ENCODE data around the gene USH2A.

The USH2A gene

DNA sequence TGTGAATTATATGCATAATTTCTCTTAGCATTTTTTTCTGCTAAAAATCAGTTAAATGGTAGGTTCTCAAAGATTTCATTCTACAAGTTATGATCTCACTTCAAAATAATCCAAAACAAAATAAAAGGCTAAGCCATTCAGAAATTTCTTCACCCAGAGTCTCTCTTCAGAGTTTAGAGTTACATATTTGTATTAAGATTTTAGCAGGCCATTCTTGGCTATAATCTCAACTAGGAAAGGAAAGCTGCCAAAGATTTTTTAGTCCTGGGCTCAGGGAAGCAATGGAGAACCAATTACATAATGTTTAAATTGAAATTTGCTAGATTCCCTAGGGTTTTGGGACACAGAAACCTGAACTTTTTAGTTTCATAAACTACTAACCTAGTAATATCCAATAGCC lies 245.0 kb downstream of the USH2A start:
- H3K23ac ChIP-seq (ENCODE audit: low read depth, low read length, poor library complexity): no peak overlapping the region
- H3K27me3 ChIP-seq (ENCODE audit: control insufficient read depth in 3 of 3, insufficient read depth in 3 of 3, low read depth in 1 of 3, low read length in 3 of 3): no peaks in the 10 kb centered on the region
- no peak overlapping the region for H2BK12ac ChIP-seq (ENCODE audit: low read length)
- no peaks in the 10 kb centered on the region for H3K79me1 ChIP-seq (ENCODE audit: low read depth, low read length)
- H2BK5ac ChIP-seq (ENCODE audit: low read length): no peak overlapping the region
- no peak overlapping the region for H3K4me2 ChIP-seq (ENCODE audit: insufficient read depth, low read length, poor library complexity, severe bottlenecking)
- peaks cover 3 to 9% of the 10 kb centered on the region in 2 donors for H3K4me1 ChIP-seq (ENCODE audit: control insufficient read depth in 2 of 2, insufficient read depth in 1 of 2, low read depth in 1 of 2, low read length in 2 of 2)
- H4K8ac ChIP-seq (ENCODE audit: low read depth, low read length): no peak overlapping the region
- H3K9ac ChIP-seq (ENCODE audit: low read depth, low read length, poor library complexity): no peak overlapping the region
- no peak overlapping the region for H2AK5ac ChIP-seq (ENCODE audit: low read depth, low read length)
- no peak overlapping the region for H2BK120ac ChIP-seq (ENCODE audit: low read depth, low read length)
- DNase-seq (ENCODE audit: low spot score): no peak
- H3K18ac ChIP-seq (ENCODE audit: low read length): no peak overlapping the region
- H4K91ac ChIP-seq (ENCODE audit: low read depth, low read length, poor library complexity): no peak overlapping the region
- H3K14ac ChIP-seq (ENCODE audit: low read length): no peak overlapping the region
- H2AFZ ChIP-seq (ENCODE audit: low read length): no peak overlapping the region
- H3K9me3 ChIP-seq (replicated peaks in 1 of 2; ENCODE audit: control insufficient read depth in 2 of 2, insufficient read depth in 1 of 2, low read depth in 1 of 2, low read length in 2 of 2): no peaks in the 10 kb centered on the region
- H3K4me3 ChIP-seq (ENCODE audit: low read length in 2 of 2): no peak overlapping the region
- no peaks in the 10 kb centered on the region for H3K36me3 ChIP-seq (replicated peaks in 1 of 2; ENCODE audit: control insufficient read depth in 2 of 2, insufficient read depth in 2 of 2, low read length in 2 of 2)
- no peak overlapping the region for H3K27ac ChIP-seq (replicated peaks; ENCODE audit: low read length)
- no peak overlapping the region for H3K4ac ChIP-seq (ENCODE audit: low read length)
- H2BK15ac ChIP-seq (ENCODE audit: low read length): no peak overlapping the region

DNA sequence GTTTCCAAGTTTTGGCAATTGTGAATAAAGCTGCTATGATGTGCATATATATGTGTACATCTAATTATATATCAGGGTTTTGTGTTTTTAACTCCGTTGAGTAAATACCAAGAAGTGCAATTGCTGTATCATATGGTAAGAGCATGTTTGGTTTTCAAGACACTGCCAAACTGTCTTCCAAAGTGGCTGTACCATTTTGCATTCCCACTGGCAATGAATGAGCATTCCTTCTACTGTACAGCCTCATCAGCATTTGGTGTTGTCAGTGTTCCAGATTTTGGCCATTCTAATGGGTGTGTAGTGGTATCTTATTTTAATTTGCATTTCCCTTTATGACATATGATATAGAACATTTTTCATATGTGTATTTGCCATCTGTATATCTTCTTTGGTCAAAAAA lies 246.3 kb downstream of the USH2A start:
- Histone ChIP-seq H3K36me3 (replicated peaks in 1 of 2; ENCODE audit: control insufficient read depth in 2 of 2, insufficient read depth in 2 of 2, low read length in 2 of 2) (no peaks in the 10 kb centered on the region), H3K4me1 (ENCODE audit: control insufficient read depth in 2 of 2, insufficient read depth in 1 of 2, low read depth in 1 of 2, low read length in 2 of 2) (peaks cover 2% of the 10 kb centered on the region in 2 donors), H2BK5ac (ENCODE audit: low read length) (no peak overlapping the region), H3K18ac (ENCODE audit: low read length) (no peak overlapping the region), H4K91ac (ENCODE audit: low read depth, low read length, poor library complexity) (no peak overlapping the region), H2BK12ac (ENCODE audit: low read length) (no peak overlapping the region), H2BK15ac (ENCODE audit: low read length) (no peak overlapping the region), H3K23ac (ENCODE audit: low read depth, low read length, poor library complexity) (no peak overlapping the region), H2AFZ (ENCODE audit: low read length) (no peak overlapping the region), H4K8ac (ENCODE audit: low read depth, low read length) (no peak overlapping the region), H2BK120ac (ENCODE audit: low read depth, low read length) (no peak overlapping the region), H3K9ac (ENCODE audit: low read depth, low read length, poor library complexity) (no peak overlapping the region), H3K4ac (ENCODE audit: low read length) (no peak overlapping the region), H3K4me2 (ENCODE audit: insufficient read depth, low read length, poor library complexity, severe bottlenecking) (no peak overlapping the region), H3K27ac (replicated peaks; ENCODE audit: low read length) (no peak overlapping the region), H3K9me3 (replicated peaks in 1 of 2; ENCODE audit: control insufficient read depth in 2 of 2, insufficient read depth in 1 of 2, low read depth in 1 of 2, low read length in 2 of 2) (no peaks in the 10 kb centered on the region), H3K14ac (ENCODE audit: low read length) (no peak overlapping the region), H3K4me3 (ENCODE audit: low read length in 2 of 2) (no peak overlapping the region), H3K27me3 (ENCODE audit: control insufficient read depth in 3 of 3, insufficient read depth in 3 of 3, low read depth in 1 of 3, low read length in 3 of 3) (no peaks in the 10 kb centered on the region), H3K79me1 (ENCODE audit: low read depth, low read length) (no peaks in the 10 kb centered on the region), H2AK5ac (ENCODE audit: low read depth, low read length) (no peak overlapping the region)
- DNase-seq (ENCODE audit: low spot score): no peak
- WGBS, 2 donors (ENCODE audit: extremely low coverage in 2 of 2, insufficient read length in 2 of 2, insufficient replicate concordance in 1 of 2): no CpG with 5 or more reads among the region's 1 CpG

DNA sequence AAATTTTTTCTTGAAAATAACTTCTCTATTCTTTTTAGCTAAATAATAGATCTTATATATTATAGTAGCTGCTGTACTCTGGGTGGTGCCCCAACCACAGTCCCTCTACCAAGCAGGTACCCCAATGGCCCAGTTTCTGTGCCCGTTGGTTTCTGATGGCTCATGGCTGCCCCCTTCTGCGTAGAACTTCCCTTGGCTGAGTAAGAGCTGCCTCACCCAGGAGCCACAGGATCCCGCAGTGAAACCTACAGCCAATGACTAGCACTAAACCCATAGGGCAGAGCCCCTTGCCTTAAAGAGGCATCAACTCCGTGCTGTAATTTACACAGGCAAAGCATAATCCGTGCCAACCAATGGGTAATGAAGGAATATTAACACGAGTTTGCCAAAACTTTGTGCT lies 247.5 kb downstream of the USH2A start:
- no peak overlapping the region for H2BK15ac ChIP-seq (ENCODE audit: low read length)
- H3K23ac ChIP-seq (ENCODE audit: low read depth, low read length, poor library complexity): no peak overlapping the region
- no peak overlapping the region for H2BK120ac ChIP-seq (ENCODE audit: low read depth, low read length)
- no peak overlapping the region for H4K8ac ChIP-seq (ENCODE audit: low read depth, low read length)
- H3K79me1 ChIP-seq (ENCODE audit: low read depth, low read length): no peaks in the 10 kb centered on the region
- DNase-seq (ENCODE audit: low spot score): no peak
- peaks cover 2% of the 10 kb centered on the region in 2 donors for H3K4me1 ChIP-seq (ENCODE audit: control insufficient read depth in 2 of 2, insufficient read depth in 1 of 2, low read depth in 1 of 2, low read length in 2 of 2)
- H3K18ac ChIP-seq (ENCODE audit: low read length): no peak overlapping the region
- H4K91ac ChIP-seq (ENCODE audit: low read depth, low read length, poor library complexity): no peak overlapping the region
- H3K27me3 ChIP-seq (ENCODE audit: control insufficient read depth in 3 of 3, insufficient read depth in 3 of 3, low read depth in 1 of 3, low read length in 3 of 3): no peaks in the 10 kb centered on the region
- no peak overlapping the region for H3K9ac ChIP-seq (ENCODE audit: low read depth, low read length, poor library complexity)
- no peak overlapping the region for H3K27ac ChIP-seq (replicated peaks; ENCODE audit: low read length)
- no peak overlapping the region for H3K4me3 ChIP-seq (ENCODE audit: low read length in 2 of 2)
- no peak overlapping the region for H2AFZ ChIP-seq (ENCODE audit: low read length)
- no peak overlapping the region for H2AK5ac ChIP-seq (ENCODE audit: low read depth, low read length)
- no peak overlapping the region for H3K14ac ChIP-seq (ENCODE audit: low read length)
- H3K4me2 ChIP-seq (ENCODE audit: insufficient read depth, low read length, poor library complexity, severe bottlenecking): no peak overlapping the region
- no CpG with 5 or more reads among the region's 6 CpGs for WGBS, 2 donors (ENCODE audit: extremely low coverage in 2 of 2, insufficient read length in 2 of 2, insufficient replicate concordance in 1 of 2)
- no peak overlapping the region for H3K4ac ChIP-seq (ENCODE audit: low read length)
- no peaks in the 10 kb centered on the region for H3K36me3 ChIP-seq (replicated peaks in 1 of 2; ENCODE audit: control insufficient read depth in 2 of 2, insufficient read depth in 2 of 2, low read length in 2 of 2)
- H2BK5ac ChIP-seq (ENCODE audit: low read length): no peak overlapping the region
- H3K9me3 ChIP-seq (replicated peaks in 1 of 2; ENCODE audit: control insufficient read depth in 2 of 2, insufficient read depth in 1 of 2, low read depth in 1 of 2, low read length in 2 of 2): no peaks in the 10 kb centered on the region
- H2BK12ac ChIP-seq (ENCODE audit: low read length): no peak overlapping the region

DNA sequence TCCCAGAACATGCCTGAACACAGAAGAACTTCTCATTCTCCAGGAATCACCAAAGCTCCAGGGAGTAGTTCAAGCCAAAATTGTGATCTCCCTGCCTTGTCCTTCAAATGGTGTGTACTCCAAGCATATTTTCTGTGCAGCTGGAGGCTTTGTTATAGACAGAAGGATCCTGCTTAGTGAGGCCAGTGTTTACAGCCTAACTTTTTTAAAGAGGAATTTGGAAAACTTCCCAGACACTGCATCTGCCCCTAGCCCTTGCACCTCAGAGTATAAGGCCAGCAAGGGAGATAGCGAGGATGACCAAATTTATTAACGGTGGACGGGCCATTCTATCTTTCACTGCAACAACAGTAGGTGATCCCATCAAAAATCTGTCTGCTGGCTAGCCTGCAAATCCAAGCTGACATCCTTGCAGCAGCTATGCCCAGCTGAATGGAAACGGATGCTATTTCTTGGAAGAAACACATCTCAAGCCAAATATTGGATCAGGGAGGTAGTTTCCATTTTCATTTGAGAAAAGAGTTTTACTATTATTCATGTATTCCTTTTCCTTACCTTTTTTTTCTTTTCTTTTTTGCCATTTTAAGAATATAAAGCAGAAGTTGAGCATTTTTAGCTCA lies 249.8 kb downstream of the USH2A start:
- Histone ChIP-seq H3K23ac (ENCODE audit: low read depth, low read length, poor library complexity) (no peak overlapping the region), H4K91ac (ENCODE audit: low read depth, low read length, poor library complexity) (no peak overlapping the region), H3K14ac (ENCODE audit: low read length) (no peak overlapping the region), H3K4ac (ENCODE audit: low read length) (no peak overlapping the region), H2BK15ac (ENCODE audit: low read length) (no peak overlapping the region), H3K4me3 (ENCODE audit: low read length in 2 of 2) (no peak overlapping the region), H3K9me3 (replicated peaks in 1 of 2; ENCODE audit: control insufficient read depth in 2 of 2, insufficient read depth in 1 of 2, low read depth in 1 of 2, low read length in 2 of 2) (no peaks in the 10 kb centered on the region), H3K9ac (ENCODE audit: low read depth, low read length, poor library complexity) (no peak overlapping the region), H3K27ac (replicated peaks; ENCODE audit: low read length) (no peak overlapping the region), H3K79me1 (ENCODE audit: low read depth, low read length) (no peaks in the 10 kb centered on the region), H3K4me1 (ENCODE audit: control insufficient read depth in 2 of 2, insufficient read depth in 1 of 2, low read depth in 1 of 2, low read length in 2 of 2) (peaks cover 0 to 2% of the 10 kb centered on the region in 2 donors), H2BK120ac (ENCODE audit: low read depth, low read length) (no peak overlapping the region), H2AK5ac (ENCODE audit: low read depth, low read length) (no peak overlapping the region), H3K18ac (ENCODE audit: low read length) (no peak overlapping the region), H3K4me2 (ENCODE audit: insufficient read depth, low read length, poor library complexity, severe bottlenecking) (no peak overlapping the region), H2BK5ac (ENCODE audit: low read length) (no peak overlapping the region), H4K8ac (ENCODE audit: low read depth, low read length) (no peak overlapping the region), H3K27me3 (ENCODE audit: control insufficient read depth in 3 of 3, insufficient read depth in 3 of 3, low read depth in 1 of 3, low read length in 3 of 3) (no peaks in the 10 kb centered on the region), H3K36me3 (replicated peaks in 1 of 2; ENCODE audit: control insufficient read depth in 2 of 2, insufficient read depth in 2 of 2, low read length in 2 of 2) (no peaks in the 10 kb centered on the region), H2BK12ac (ENCODE audit: low read length) (no peak overlapping the region), H2AFZ (ENCODE audit: low read length) (peak overlapping the region; percentile 42)
- no CpG with 5 or more reads among the region's 4 CpGs for WGBS, 2 donors (ENCODE audit: extremely low coverage in 2 of 2, insufficient read length in 2 of 2, insufficient replicate concordance in 1 of 2)
- DNase-seq (ENCODE audit: low spot score): no peak

Data from neuronal stem cell (in vitro differentiated cells).